Fibroblast of lung (primary cell): ENCODE data around the gene BABAM2. TPM values are rescaled to one million over a fixed set of nuclear protein-coding genes. Genes with fewer than 3 reads are reported as not detected.

ENCODE experiments used
- DNase-seq, 2 donors: peaks; one replicate each; pipeline versions ENCODE4 v3.0.0 to v3.0.0-alpha.2; 2010; ENCODE audit warnings: low read depth in 2 of 2
- H2AFZ ChIP-seq: 2 replicates; pipeline ENCODE4 v1.5.1; 2012; ENCODE audit warnings: low read length, control low read depth, inconsistent platforms
- H3K27ac ChIP-seq: 2 replicates; pipeline ENCODE4 v1.5.1; 2011; ENCODE audit warnings: low read length, control low read depth; ENCODE audit not compliant: insufficient read depth
- H3K27me3 ChIP-seq: 2 replicates; pipeline ENCODE4 v1.5.1; 2011; ENCODE audit warnings: mild to moderate bottlenecking, low read length; ENCODE audit not compliant: control insufficient read depth, insufficient read depth
- H3K36me3 ChIP-seq: 2 replicates; pipeline ENCODE4 v1.5.1; 2011; ENCODE audit warnings: low read length; ENCODE audit not compliant: control insufficient read depth, insufficient read depth
- H3K4me1 ChIP-seq: 2 replicates; pipeline ENCODE4 v1.5.1; 2011; ENCODE audit warnings: low read length; ENCODE audit not compliant: control insufficient read depth, insufficient read depth; ENCODE audit errors: extremely low read depth
- H3K4me2 ChIP-seq: 2 replicates; pipeline ENCODE4 v1.5.1; 2011; ENCODE audit warnings: low read length, control low read depth; ENCODE audit not compliant: insufficient read depth; ENCODE audit errors: extremely low read depth
- H3K4me3 ChIP-seq, 4 experiments: fragments of 200-600 bp in 1 of 4; sonication (generic) in 1 of 4; replicated peaks in 1 of 4; 2 replicates each; pipeline ENCODE4 v1.5.1; 2011 to 2016; ENCODE audit warnings: low read length in 4 of 4, low read depth in 3 of 4, mild to moderate bottlenecking in 3 of 4, control low read depth in 2 of 4, inconsistent platforms in 1 of 4, mixed read lengths in 1 of 4; ENCODE audit not compliant: insufficient read depth in 1 of 4; ENCODE audit errors: control extremely low read depth in 1 of 4
- H3K79me2 ChIP-seq: 2 replicates; pipeline ENCODE4 v1.5.1; 2012; ENCODE audit warnings: mild to moderate bottlenecking, low read length, inconsistent platforms; ENCODE audit not compliant: control insufficient read depth, insufficient read depth
- H3K9ac ChIP-seq: 2 replicates; pipeline ENCODE4 v1.5.1; 2011; ENCODE audit warnings: mild to moderate bottlenecking, low read length, control low read depth; ENCODE audit not compliant: insufficient read depth
- H3K9me3 ChIP-seq: 2 replicates; pipeline ENCODE4 v1.5.1; 2012; ENCODE audit warnings: low read depth, low read length; ENCODE audit not compliant: control insufficient read depth, insufficient read depth
- H4K20me1 ChIP-seq: 2 replicates; pipeline ENCODE4 v1.5.1; 2011; ENCODE audit warnings: low read length; ENCODE audit not compliant: control insufficient read depth, insufficient read depth; ENCODE audit errors: extremely low read depth
- CTCF ChIP-seq, 2 donors: IDR thresholded peaks in 1 of 2; conservative IDR thresholded peaks in 1 of 2; 1 replicate in 1 of 2; 2 replicates in 1 of 2; pipeline ENCODE4 v1.5.1; 2011 to 2012; ENCODE audit warnings: low read length in 2 of 2, control low read depth in 1 of 2, inconsistent platforms in 1 of 2, low read depth in 1 of 2, mild to moderate bottlenecking in 1 of 2
- EZH2 ChIP-seq: IDR thresholded peaks from 2 replicates; pipeline ENCODE4 v1.5.1; 2012; ENCODE audit warnings: low read length, control low read depth, mild to moderate bottlenecking; ENCODE audit errors: missing control alignments
- polyA plus RNA-seq, 2 donors: library from polyadenylated mRNA; depleted of rRNA in 1 of 2; stranded (reverse) in 1 of 2; unstranded in 1 of 2; fragments of >200 nt; gene quantifications; 2 replicates each; pipeline ENCODE4 v1.2.1, GENCODE V29; 2011 to 2012; ENCODE audit warnings: missing spikeins in 1 of 2
- total RNA-seq: library from RNA; depleted of rRNA; stranded (reverse); fragments of >200 nt; gene quantifications from 2 replicates; pipeline ENCODE4 v1.2.1, GENCODE V29; 2014

Gene BABAM2
- total and polyA plus RNA-seq, 2 donors (not counting 1 experiment from before 2014, with no cell fraction given): 25.6 to 33.4 TPM

DNA sequence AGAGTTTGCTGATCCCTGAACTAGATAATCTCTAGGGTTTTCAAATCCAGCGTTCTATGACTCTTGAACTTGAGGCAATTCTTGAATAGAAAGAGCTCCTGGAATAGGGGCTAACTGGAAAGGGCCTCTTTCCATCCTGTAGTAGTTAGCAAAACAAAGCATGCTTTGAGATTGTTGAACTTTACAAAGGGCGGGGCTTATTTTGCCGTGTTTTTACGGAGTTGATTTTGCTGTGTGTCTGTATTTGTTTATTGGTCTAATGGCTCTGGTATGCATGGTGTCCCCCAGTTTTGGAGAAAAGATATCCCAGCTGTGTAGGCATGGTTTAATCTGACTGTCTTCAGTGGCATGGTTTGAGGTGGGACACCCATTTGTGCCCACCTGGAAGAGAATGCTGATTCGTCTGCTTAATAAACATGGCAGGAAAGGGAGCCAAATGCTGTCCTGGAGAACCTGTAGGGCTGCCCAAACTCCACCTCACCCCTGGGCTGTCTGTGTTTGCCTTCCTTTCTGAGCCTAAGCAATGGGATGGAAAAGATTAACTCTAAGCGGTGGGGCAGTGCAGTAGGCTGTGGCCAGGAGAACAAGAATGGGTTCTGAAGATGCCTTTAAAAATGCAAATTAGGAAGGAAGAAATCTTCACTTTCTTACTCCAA lies 428.1 kb downstream of the BABAM2 start:
- TF ChIP-seq CTCF (conservative IDR thresholded peaks at IDR 0.05 in 1 of 2, IDR thresholded peaks at IDR 0.05 in 1 of 2; ENCODE audit: low read depth in 1 of 2, low read length in 2 of 2): no peak
- TF ChIP-seq EZH2: no peak

GRCh38 chr2:28319118-28320008 lies 428.8 kb downstream of the BABAM2 start:
- Histone ChIP-seq H3K27me3 (no peaks in the 10 kb centered on the region), H3K79me2 (no peaks in the 10 kb centered on the region), H3K4me3 (no peak overlapping the region), H4K20me1 (no peaks in the 10 kb centered on the region), H3K4me2 (no peak overlapping the region), H3K27ac (no peak overlapping the region), H3K9me3 (no peaks in the 10 kb centered on the region), H3K9ac (no peak overlapping the region), H3K4me1 (no peaks in the 10 kb centered on the region), H3K36me3 (no peaks in the 10 kb centered on the region), H2AFZ (no peak overlapping the region)
- no peak for TF ChIP-seq EZH2
- peak in 1 of 2 donors; percentile 88 for DNase-seq

More for the DNA sequence above, 428.1 kb downstream of the BABAM2 start:
- DNase-seq: no peak
- H3K79me2 ChIP-seq: no peaks in the 10 kb centered on the region
- H3K9ac ChIP-seq: no peak overlapping the region
- no peaks in the 10 kb centered on the region for H3K9me3 ChIP-seq
- no peaks in the 10 kb centered on the region for H3K36me3 ChIP-seq
- no peaks in the 10 kb centered on the region for H3K27me3 ChIP-seq
- H3K4me2 ChIP-seq: no peak overlapping the region
- no peaks in the 10 kb centered on the region for H3K4me1 ChIP-seq
- H2AFZ ChIP-seq: no peak overlapping the region
- no peak overlapping the region for H3K4me3 ChIP-seq
- no peak overlapping the region for H3K27ac ChIP-seq
- H4K20me1 ChIP-seq: no peaks in the 10 kb centered on the region

GRCh38 chr2:28320009-28320365 lies 429.5 kb downstream of the BABAM2 start:
- Histone ChIP-seq H3K79me2 (no peaks in the 10 kb centered on the region), H3K36me3 (no peaks in the 10 kb centered on the region), H3K9me3 (no peaks in the 10 kb centered on the region), H2AFZ (no peak overlapping the region), H3K27me3 (no peaks in the 10 kb centered on the region), H3K9ac (no peak overlapping the region), H4K20me1 (no peaks in the 10 kb centered on the region), H3K4me3 (no peak overlapping the region), H3K4me2 (no peak overlapping the region), H3K27ac (no peak overlapping the region), H3K4me1 (no peaks in the 10 kb centered on the region)
- DNase-seq: no peak
- no peak for TF ChIP-seq CTCF (conservative IDR thresholded peaks at IDR 0.05 in 1 of 2, IDR thresholded peaks at IDR 0.05 in 1 of 2; ENCODE audit: low read depth in 1 of 2, low read length in 2 of 2)
- no peak for TF ChIP-seq EZH2
